ENCODE results near the gene STXBP1. TPM values are rescaled to one million over a fixed set of nuclear protein-coding genes. Genes with fewer than 3 reads are reported as not detected.

The STXBP1 gene
- total and polyA plus RNA-seq, 9 donors: 5.3 to 19.5 (median 13.1) TPM

GRCh38 chr9:127567730-127568617 lies 44.1 kb upstream of the STXBP1 start:
- WGBS (ENCODE audit: insufficient coverage): under 1% methylated on average over 29 of the region's 36 CpGs
- DNase-seq: peak; percentile 45
- peak overlapping the region; percentile 75 for H3K4me3 ChIP-seq (ENCODE audit: low read length)

GRCh38 chr9:127568618-127568970 lies 43.5 kb upstream of the STXBP1 start:
- Histone ChIP-seq H3K4me1 (ENCODE audit: control insufficient read depth, insufficient read depth, low read length) (peaks cover 34% of the 10 kb centered on the region), H3K36me3 (ENCODE audit: control insufficient read depth, insufficient read depth, low read length) (peaks cover 7% of the 10 kb centered on the region), H3K27me3 (ENCODE audit: control insufficient read depth, insufficient read depth, low read length) (no peaks in the 10 kb centered on the region), H3K9me3 (replicated peaks; ENCODE audit: control insufficient read depth, low read depth, low read length) (no peaks in the 10 kb centered on the region), H3K4me3 (ENCODE audit: low read length) (peak overlapping the region; percentile 75), H3K27ac (ENCODE audit: low read length) (peak overlapping the region; percentile 71)
- no peak for DNase-seq
- under 1% methylated on average over 50 of the region's 50 CpGs for WGBS (ENCODE audit: insufficient coverage)

More at GRCh38 chr9:127567730-127568617, 44.1 kb upstream of the STXBP1 start:
- H3K27ac ChIP-seq (ENCODE audit: low read length): peak overlapping the region; percentile 71
- no peaks in the 10 kb centered on the region for H3K9me3 ChIP-seq (replicated peaks; ENCODE audit: control insufficient read depth, low read depth, low read length)
- H3K27me3 ChIP-seq (ENCODE audit: control insufficient read depth, insufficient read depth, low read length): no peaks in the 10 kb centered on the region
- H3K36me3 ChIP-seq (ENCODE audit: control insufficient read depth, insufficient read depth, low read length): peaks cover 10% of the 10 kb centered on the region
- H3K4me1 ChIP-seq (ENCODE audit: control insufficient read depth, insufficient read depth, low read length): peaks cover 40% of the 10 kb centered on the region

- WGBS (ENCODE audit: insufficient coverage): 1% methylated on average over 28 of the region's 78 CpGs
- Histone ChIP-seq H3K9me3 (replicated peaks; ENCODE audit: control insufficient read depth, low read depth, low read length) (no peaks in the 10 kb centered on the region), H3K36me3 (ENCODE audit: control insufficient read depth, insufficient read depth, low read length) (peaks cover 5% of the 10 kb centered on the region), H3K4me1 (ENCODE audit: control insufficient read depth, insufficient read depth, low read length) (peaks cover 36% of the 10 kb centered on the region), H3K27me3 (ENCODE audit: control insufficient read depth, insufficient read depth, low read length) (no peaks in the 10 kb centered on the region), H3K27ac (ENCODE audit: low read length) (peak overlapping the region; percentile 85), H3K4me3 (ENCODE audit: low read length) (peak overlapping the region; percentile 77)
- peak; percentile 94 for DNase-seq
Observed at GRCh38 chr9:127568971-127569885, 42.8 kb upstream of the STXBP1 start.

- H3K36me3 ChIP-seq (ENCODE audit: control insufficient read depth, insufficient read depth, low read length): peaks cover 5% of the 10 kb centered on the region
- H3K4me3 ChIP-seq (ENCODE audit: low read length): peak overlapping the region; percentile 77
- H3K27ac ChIP-seq (ENCODE audit: low read length): peak overlapping the region; percentile 85
- no peaks in the 10 kb centered on the region for H3K27me3 ChIP-seq (ENCODE audit: control insufficient read depth, insufficient read depth, low read length)
- peaks cover 42% of the 10 kb centered on the region for H3K4me1 ChIP-seq (ENCODE audit: control insufficient read depth, insufficient read depth, low read length)
- WGBS (ENCODE audit: insufficient coverage): no CpG with 5 or more reads among the region's 4 CpGs
- DNase-seq: no peak
- no peaks in the 10 kb centered on the region for H3K9me3 ChIP-seq (replicated peaks; ENCODE audit: control insufficient read depth, low read depth, low read length)
Observed at GRCh38 chr9:127569886-127570401, 42.1 kb upstream of the STXBP1 start.

GRCh38 chr9:127570533-127571111 lies 41.5 kb upstream of the STXBP1 start:
- H3K27ac ChIP-seq (ENCODE audit: low read length): no peak overlapping the region

GRCh38 chr9:127571971-127572370 lies 40.1 kb upstream of the STXBP1 start:
- no CpG with 5 or more reads among the region's 3 CpGs for WGBS (ENCODE audit: insufficient coverage)
- DNase-seq: no peak

More at GRCh38 chr9:127570533-127571111, 41.5 kb upstream of the STXBP1 start:
- Histone ChIP-seq H3K4me1 (ENCODE audit: control insufficient read depth, insufficient read depth, low read length) (peaks cover 42% of the 10 kb centered on the region), H3K36me3 (ENCODE audit: control insufficient read depth, insufficient read depth, low read length) (no peaks in the 10 kb centered on the region), H3K9me3 (replicated peaks; ENCODE audit: control insufficient read depth, low read depth, low read length) (no peaks in the 10 kb centered on the region), H3K27me3 (ENCODE audit: control insufficient read depth, insufficient read depth, low read length) (no peaks in the 10 kb centered on the region), H3K4me3 (ENCODE audit: low read length) (no peak overlapping the region)
- no peak for DNase-seq
- 86% methylated on average over 2 of the region's 3 CpGs for WGBS (ENCODE audit: insufficient coverage)

GRCh38 chr9:127572961-127573721 lies 38.9 kb upstream of the STXBP1 start:
- no peaks in the 10 kb centered on the region for H3K9me3 ChIP-seq (replicated peaks; ENCODE audit: control insufficient read depth, low read depth, low read length)
- no peaks in the 10 kb centered on the region for H3K27me3 ChIP-seq (ENCODE audit: control insufficient read depth, insufficient read depth, low read length)
- peaks cover 22% of the 10 kb centered on the region for H3K4me1 ChIP-seq (ENCODE audit: control insufficient read depth, insufficient read depth, low read length)
- no peak overlapping the region for H3K27ac ChIP-seq (ENCODE audit: low read length)
- no peak overlapping the region for H3K4me3 ChIP-seq (ENCODE audit: low read length)
- 94% methylated on average over 2 of the region's 9 CpGs for WGBS (ENCODE audit: insufficient coverage)
- no peaks in the 10 kb centered on the region for H3K36me3 ChIP-seq (ENCODE audit: control insufficient read depth, insufficient read depth, low read length)
- DNase-seq: no peak

More at GRCh38 chr9:127571971-127572370, 40.1 kb upstream of the STXBP1 start:
- Histone ChIP-seq H3K27me3 (ENCODE audit: control insufficient read depth, insufficient read depth, low read length) (no peaks in the 10 kb centered on the region), H3K27ac (ENCODE audit: low read length) (no peak overlapping the region), H3K36me3 (ENCODE audit: control insufficient read depth, insufficient read depth, low read length) (no peaks in the 10 kb centered on the region), H3K9me3 (replicated peaks; ENCODE audit: control insufficient read depth, low read depth, low read length) (no peaks in the 10 kb centered on the region), H3K4me1 (ENCODE audit: control insufficient read depth, insufficient read depth, low read length) (peaks cover 34% of the 10 kb centered on the region), H3K4me3 (ENCODE audit: low read length) (no peak overlapping the region)

- WGBS (ENCODE audit: insufficient coverage): 50% methylated on average over 6 of the region's 10 CpGs
- no peak overlapping the region for H3K4me3 ChIP-seq (ENCODE audit: low read length)
- no peaks in the 10 kb centered on the region for H3K9me3 ChIP-seq (replicated peaks; ENCODE audit: control insufficient read depth, low read depth, low read length)
- no peaks in the 10 kb centered on the region for H3K27me3 ChIP-seq (ENCODE audit: control insufficient read depth, insufficient read depth, low read length)
- no peak overlapping the region for H3K27ac ChIP-seq (ENCODE audit: low read length)
- peaks cover 29% of the 10 kb centered on the region for H3K4me1 ChIP-seq (ENCODE audit: control insufficient read depth, insufficient read depth, low read length)
- no peaks in the 10 kb centered on the region for H3K36me3 ChIP-seq (ENCODE audit: control insufficient read depth, insufficient read depth, low read length)
- DNase-seq: no peak
Observed at GRCh38 chr9:127574072-127574993, 37.7 kb upstream of the STXBP1 start.
